Measurements from ENCODE around the gene HNRNPAB.

The HNRNPAB gene

GRCh38 chr5:178207917-178208280 lies 3.6 kb downstream of the HNRNPAB start:
- TF ChIP-seq, protein P1, sequence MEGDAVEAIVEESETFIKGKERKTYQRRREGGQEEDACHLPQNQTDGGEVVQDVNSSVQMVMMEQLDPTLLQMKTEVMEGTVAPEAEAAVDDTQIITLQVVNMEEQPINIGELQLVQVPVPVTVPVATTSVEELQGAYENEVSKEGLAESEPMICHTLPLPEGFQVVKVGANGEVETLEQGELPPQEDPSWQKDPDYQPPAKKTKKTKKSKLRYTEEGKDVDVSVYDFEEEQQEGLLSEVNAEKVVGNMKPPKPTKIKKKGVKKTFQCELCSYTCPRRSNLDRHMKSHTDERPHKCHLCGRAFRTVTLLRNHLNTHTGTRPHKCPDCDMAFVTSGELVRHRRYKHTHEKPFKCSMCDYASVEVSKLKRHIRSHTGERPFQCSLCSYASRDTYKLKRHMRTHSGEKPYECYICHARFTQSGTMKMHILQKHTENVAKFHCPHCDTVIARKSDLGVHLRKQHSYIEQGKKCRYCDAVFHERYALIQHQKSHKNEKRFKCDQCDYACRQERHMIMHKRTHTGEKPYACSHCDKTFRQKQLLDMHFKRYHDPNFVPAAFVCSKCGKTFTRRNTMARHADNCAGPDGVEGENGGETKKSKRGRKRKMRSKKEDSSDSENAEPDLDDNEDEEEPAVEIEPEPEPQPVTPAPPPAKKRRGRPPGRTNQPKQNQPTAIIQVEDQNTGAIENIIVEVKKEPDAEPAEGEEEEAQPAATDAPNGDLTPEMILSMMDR (conservative IDR thresholded peaks at IDR 0.05; ENCODE audit: low read depth, low read length), result no peak
- no peak overlapping the region for H3K4me3 ChIP-seq (ENCODE audit: low read length)
- DNase-seq (ENCODE audit: low read depth), result no peak

DNA sequence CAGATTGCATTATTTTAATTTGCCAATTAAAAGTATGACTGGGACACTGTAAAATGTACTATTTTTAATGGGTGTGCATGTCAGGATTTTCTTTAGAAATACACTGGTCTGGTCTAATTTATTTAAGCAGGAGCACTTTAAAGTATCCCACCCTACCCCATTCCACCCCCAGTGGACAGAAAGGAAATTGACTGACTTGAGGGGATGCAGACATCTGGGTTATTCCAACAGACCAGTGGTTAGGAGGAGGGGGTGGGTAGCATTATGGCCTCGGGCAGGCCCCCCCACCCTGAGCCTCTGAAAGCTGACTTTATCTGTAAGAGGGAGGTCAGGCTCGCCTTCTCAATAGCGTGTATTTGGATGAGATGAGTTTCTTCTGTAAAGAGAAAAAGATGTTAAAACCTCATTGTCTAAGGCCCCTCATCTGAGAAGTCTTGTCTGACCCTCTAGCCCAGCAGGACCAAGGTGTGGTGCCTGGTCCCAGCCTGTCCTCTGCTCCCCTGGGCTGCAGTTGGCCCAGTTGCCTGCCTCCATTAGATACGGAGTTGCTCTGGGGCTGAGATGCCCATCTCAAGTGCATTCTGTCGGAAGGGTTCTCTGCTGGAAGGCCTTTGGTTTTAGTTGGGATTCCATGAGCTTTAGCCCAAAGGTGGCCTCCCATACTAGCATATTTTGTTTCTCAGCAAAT lies 4.4 kb downstream of the HNRNPAB start:
- TF ChIP-seq, protein P1 (conservative IDR thresholded peaks at IDR 0.05; ENCODE audit: low read depth, low read length), result peak; percentile 23
- H3K4me3 ChIP-seq (ENCODE audit: low read length), result no peak overlapping the region
- no peak for DNase-seq (ENCODE audit: low read depth)

DNA sequence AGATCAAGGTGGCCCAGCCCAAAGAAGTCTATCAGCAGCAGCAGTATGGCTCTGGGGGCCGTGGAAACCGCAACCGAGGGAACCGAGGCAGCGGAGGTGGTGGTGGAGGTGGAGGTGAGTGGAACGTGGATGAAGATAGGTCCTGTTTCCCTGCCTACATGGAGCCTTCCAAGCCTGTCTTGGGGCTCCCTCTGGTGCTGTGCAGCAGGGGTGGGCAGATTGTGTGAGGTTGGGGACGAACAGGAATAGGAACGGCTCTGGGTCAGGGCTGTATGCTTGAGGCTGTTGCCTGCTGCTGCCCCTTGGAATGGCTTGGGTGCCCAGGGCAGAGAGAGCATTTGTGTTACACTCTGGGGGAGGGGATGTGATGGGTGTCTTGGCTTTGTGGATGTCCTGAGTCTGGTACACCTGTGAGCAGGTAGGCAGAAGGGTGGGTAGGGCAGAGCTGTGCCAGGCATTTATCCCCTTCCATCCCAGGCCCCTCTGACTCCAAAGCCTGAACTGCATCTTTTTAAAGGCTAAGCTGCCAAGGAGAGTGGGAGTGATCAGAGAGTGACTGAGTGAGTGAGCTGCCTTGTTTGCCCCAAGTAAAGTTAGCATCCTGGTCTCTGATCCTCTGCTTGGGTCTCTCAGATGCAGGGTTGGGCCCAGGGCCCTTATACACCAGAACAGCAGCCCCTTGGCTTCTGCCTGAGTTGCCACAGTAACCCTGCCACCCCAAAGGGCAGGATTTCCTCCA lies 5.2 kb downstream of the HNRNPAB start:
- TF ChIP-seq, protein P1 (conservative IDR thresholded peaks at IDR 0.05; ENCODE audit: low read depth, low read length), result no peak
- no peak for DNase-seq (ENCODE audit: low read depth)
- H3K4me3 ChIP-seq (ENCODE audit: low read length), result no peak overlapping the region

- TF ChIP-seq, protein P1 (conservative IDR thresholded peaks at IDR 0.05; ENCODE audit: low read depth, low read length), result no peak
- DNase-seq (ENCODE audit: low read depth), result no peak
- no peak overlapping the region for H3K4me3 ChIP-seq (ENCODE audit: low read length)
Observed at GRCh38 chr5:178210073-178210535, 5.8 kb downstream of the HNRNPAB start.

GRCh38 chr5:178210686-178211085 lies 6.4 kb downstream of the HNRNPAB start:
- no peak for DNase-seq (ENCODE audit: low read depth)
- TF ChIP-seq, protein P1 (conservative IDR thresholded peaks at IDR 0.05; ENCODE audit: low read depth, low read length), result no peak
- H3K4me3 ChIP-seq (ENCODE audit: low read length), result no peak overlapping the region

GRCh38 chr5:178211095-178212048 lies 7.0 kb downstream of the HNRNPAB start:
- DNase-seq (ENCODE audit: low read depth), result no peak
- no peak overlapping the region for H3K4me3 ChIP-seq (ENCODE audit: low read length)
- TF ChIP-seq, protein P1 (conservative IDR thresholded peaks at IDR 0.05; ENCODE audit: low read depth, low read length), result no peak

Measured in retinal pigment epithelial cell (primary cell).